K562 (cell line): ENCODE data around the gene SFT2D2. TPM values are rescaled to one million over a fixed set of nuclear protein-coding genes. Genes with fewer than 3 reads are reported as not detected.

Experiments used
- CHAMP1 ChIP-seq: fragments of 450-650 bp; IDR thresholded peaks from 2 replicates; pipeline ENCODE4 v1.6.1; 2016; ENCODE audit warnings: mild to moderate bottlenecking
- FIP1L1 ChIP-seq: fragments of 200-400 bp; formaldehyde crosslinking; IDR thresholded peaks from 2 replicates; pipeline ENCODE4 v1.6.1; 2018; ENCODE audit warnings: mild to moderate bottlenecking, low read depth, low read length; ENCODE audit not compliant: poor library complexity, severe bottlenecking
- FOXO4 ChIP-seq: fragments of 450-650 bp; formaldehyde crosslinking; IDR thresholded peaks from 2 replicates; pipeline ENCODE4 v1.4.0; 2020; ENCODE audit warnings: mild to moderate bottlenecking, moderate library complexity
- GMEB1 ChIP-seq: fragments of 250-450 bp; sonication (Bioruptor Pico); IDR thresholded peaks from 2 replicates; pipeline ENCODE4 v1.4.0; 2020; ENCODE audit warnings: mild to moderate bottlenecking
- NFE2 ChIP-seq: IDR thresholded peaks from 2 replicates; pipeline ENCODE4 v1.6.1; 2014; ENCODE audit warnings: antibody characterized with exemption, low read depth
- PCBP1 ChIP-seq: fragments of 200-400 bp; formaldehyde crosslinking; IDR thresholded peaks from 2 replicates; pipeline ENCODE4 v1.6.1; 2018; ENCODE audit warnings: mild to moderate bottlenecking, low read depth, low read length; ENCODE audit not compliant: poor library complexity, severe bottlenecking
- SMC3 ChIP-seq: conservative IDR thresholded peaks from 2 replicates; pipeline ENCODE4 v1.6.1; 2011; ENCODE audit warnings: low read depth, low read length, improper control_type of control experiment; ENCODE audit not compliant: insufficient read depth
- SNRNP70 ChIP-seq: fragments of 200-400 bp; formaldehyde crosslinking; optimal IDR thresholded peaks from 2 replicates; pipeline ENCODE3; 2017; ENCODE audit warnings: low read depth, low read length
- ZBTB34 ChIP-seq: fragments of 250-450 bp; sonication (Bioruptor Pico); IDR thresholded peaks from 2 replicates; pipeline ENCODE4 v1.8.0; 2021; ENCODE audit warnings: mild to moderate bottlenecking, moderate library complexity
- ZNF140 ChIP-seq: fragments of 250-450 bp; sonication (Bioruptor Pico); IDR thresholded peaks from 2 replicates; pipeline ENCODE4 v1.8.0; 2021; ENCODE audit warnings: moderate library complexity, mild to moderate bottlenecking, inconsistent platforms
- ZNF507 ChIP-seq: conservative IDR thresholded peaks from 2 replicates; pipeline ENCODE4 v1.6.1; 2017; ENCODE audit warnings: missing genetic modification characterization, missing compliant biosample characterization
- ZZZ3 ChIP-seq: fragments of 450-650 bp; IDR thresholded peaks from 2 replicates; pipeline ENCODE4 v1.6.1; 2016; ENCODE audit warnings: antibody characterized with exemption, mild to moderate bottlenecking, moderate library complexity
- polyA plus RNA-seq, 8 experiments: library from polyadenylated mRNA; depleted of rRNA in 4 of 8; stranded (reverse) in 5 of 8; unstranded in 3 of 8; fragments of >200 nt; fragmentation: Nextera tagmentation in 2 of 8; fragmentation: Illumina TruSeq in 1 of 8; extraction: Ambion mirVana in 2 of 8; extraction: Trizol in 1 of 8; gene quantifications; 2 replicates each; pipeline versions ENCODE4 v1.2.1 to v1.2.3, GENCODE V29; 2011 to 2014; ENCODE audit warnings: inconsistent platforms in 1 of 8, missing spikeins in 1 of 8
- total RNA-seq, 7 experiments: library from RNA; depleted of rRNA in 6 of 7; stranded (reverse); fragments of >200 nt in 6 of 7; fragmentation: Illumina TruSeq in 2 of 7; extraction: Trizol in 2 of 7; gene quantifications; 2 replicates each; pipeline versions ENCODE4 v1.2.1 to v1.2.3, GENCODE V29; 2011 to 2021; ENCODE audit warnings: low replicate concordance in 1 of 7

SFT2D2 gene
- total and polyA plus RNA-seq, 9 of the 15 experiments (the other 6 are each of a cell fraction or from before 2014, with no cell fraction given), result 3.4 to 50.1 (median 21.6) TPM

GRCh38 chr1:168288311-168289052 is 62.7 kb downstream of the SFT2D2 start (continued):
- TF ChIP-seq CHAMP1 (no peak), FOXO4 (CRISPR knock-in tag) (no peak), FIP1L1 (no peak), SMC3 (no peak), ZNF140 (CRISPR knock-in tag) (no peak), PCBP1 (no peak), SNRNP70 (no peak), ZBTB34 (CRISPR knock-in tag) (no peak), ZZZ3 (no peak), ZNF507 (tag) (no peak), NFE2 (peak; percentile 51; the same call in 1 of the 2 replicates), GMEB1 (CRISPR knock-in tag) (no peak)
